ENCODE measurements around the gene MICU1.

DNA sequence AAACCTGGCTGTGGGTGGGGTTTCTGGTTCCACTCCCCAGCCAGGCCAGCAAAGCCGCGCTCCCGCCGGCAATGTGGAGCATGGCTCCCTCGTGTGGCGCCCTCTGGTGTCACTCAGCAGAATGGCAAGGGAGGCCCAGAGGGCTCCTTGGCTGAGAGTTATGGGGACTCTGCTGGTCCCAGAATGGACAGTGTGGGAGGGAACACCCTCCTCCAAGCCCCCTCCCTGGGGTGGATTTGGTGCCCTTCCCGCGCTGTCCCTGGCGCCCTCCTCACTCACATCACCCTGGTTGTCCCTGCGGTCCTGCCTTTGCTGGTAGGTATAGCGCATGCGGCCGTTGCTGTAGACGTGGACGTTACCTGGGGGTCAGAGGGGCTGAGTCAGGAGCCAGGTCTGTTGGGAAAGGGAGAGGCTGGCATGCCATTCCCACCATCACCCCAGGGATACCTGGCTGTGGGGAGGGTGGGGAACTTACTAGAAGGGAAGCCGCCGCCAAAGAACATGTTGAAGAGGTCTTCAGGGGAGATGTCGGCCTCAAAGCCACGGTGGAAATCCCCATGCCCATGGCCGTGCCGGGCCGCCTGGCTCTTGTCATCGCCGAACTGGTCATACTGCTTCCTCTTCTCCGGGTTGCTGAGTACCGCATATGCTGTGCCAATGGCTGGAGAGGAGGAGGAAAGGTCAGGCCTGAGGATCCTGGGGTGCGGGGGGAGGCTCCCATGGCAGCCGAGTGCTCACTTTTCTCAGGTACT, 285.2 kb downstream of the MICU1 start:
- TF ChIP-seq, protein P1, sequence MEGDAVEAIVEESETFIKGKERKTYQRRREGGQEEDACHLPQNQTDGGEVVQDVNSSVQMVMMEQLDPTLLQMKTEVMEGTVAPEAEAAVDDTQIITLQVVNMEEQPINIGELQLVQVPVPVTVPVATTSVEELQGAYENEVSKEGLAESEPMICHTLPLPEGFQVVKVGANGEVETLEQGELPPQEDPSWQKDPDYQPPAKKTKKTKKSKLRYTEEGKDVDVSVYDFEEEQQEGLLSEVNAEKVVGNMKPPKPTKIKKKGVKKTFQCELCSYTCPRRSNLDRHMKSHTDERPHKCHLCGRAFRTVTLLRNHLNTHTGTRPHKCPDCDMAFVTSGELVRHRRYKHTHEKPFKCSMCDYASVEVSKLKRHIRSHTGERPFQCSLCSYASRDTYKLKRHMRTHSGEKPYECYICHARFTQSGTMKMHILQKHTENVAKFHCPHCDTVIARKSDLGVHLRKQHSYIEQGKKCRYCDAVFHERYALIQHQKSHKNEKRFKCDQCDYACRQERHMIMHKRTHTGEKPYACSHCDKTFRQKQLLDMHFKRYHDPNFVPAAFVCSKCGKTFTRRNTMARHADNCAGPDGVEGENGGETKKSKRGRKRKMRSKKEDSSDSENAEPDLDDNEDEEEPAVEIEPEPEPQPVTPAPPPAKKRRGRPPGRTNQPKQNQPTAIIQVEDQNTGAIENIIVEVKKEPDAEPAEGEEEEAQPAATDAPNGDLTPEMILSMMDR (IDR thresholded peaks at IDR 0.05) = peak; percentile 99
- no peak for TF ChIP-seq TCF7L2 (IDR thresholded peaks at IDR 0.05; ENCODE audit: low read depth, low read length)
